22Rv1 (cell line): ENCODE measurements around the gene SLC35E1.

Experiments used
- ZFX ChIP-seq: fragments of 450-650 bp; IDR thresholded peaks from 2 replicates; pipeline ENCODE4 v1.6.1; 2017; ENCODE audit warnings: antibody characterized with exemption, borderline replicate concordance
- TF ChIP-seq, protein P1 (sequence below): fragments of 450-650 bp; IDR thresholded peaks from 2 replicates; pipeline ENCODE4 v1.5.1; 2017; ENCODE audit warnings: mild to moderate bottlenecking

GRCh38 chr19:16615808-16616207 is 43.6 kb upstream of the SLC35E1 start:
- TF ChIP-seq, protein P1, sequence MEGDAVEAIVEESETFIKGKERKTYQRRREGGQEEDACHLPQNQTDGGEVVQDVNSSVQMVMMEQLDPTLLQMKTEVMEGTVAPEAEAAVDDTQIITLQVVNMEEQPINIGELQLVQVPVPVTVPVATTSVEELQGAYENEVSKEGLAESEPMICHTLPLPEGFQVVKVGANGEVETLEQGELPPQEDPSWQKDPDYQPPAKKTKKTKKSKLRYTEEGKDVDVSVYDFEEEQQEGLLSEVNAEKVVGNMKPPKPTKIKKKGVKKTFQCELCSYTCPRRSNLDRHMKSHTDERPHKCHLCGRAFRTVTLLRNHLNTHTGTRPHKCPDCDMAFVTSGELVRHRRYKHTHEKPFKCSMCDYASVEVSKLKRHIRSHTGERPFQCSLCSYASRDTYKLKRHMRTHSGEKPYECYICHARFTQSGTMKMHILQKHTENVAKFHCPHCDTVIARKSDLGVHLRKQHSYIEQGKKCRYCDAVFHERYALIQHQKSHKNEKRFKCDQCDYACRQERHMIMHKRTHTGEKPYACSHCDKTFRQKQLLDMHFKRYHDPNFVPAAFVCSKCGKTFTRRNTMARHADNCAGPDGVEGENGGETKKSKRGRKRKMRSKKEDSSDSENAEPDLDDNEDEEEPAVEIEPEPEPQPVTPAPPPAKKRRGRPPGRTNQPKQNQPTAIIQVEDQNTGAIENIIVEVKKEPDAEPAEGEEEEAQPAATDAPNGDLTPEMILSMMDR = no peak
- no peak for TF ChIP-seq ZFX
